ENCODE results near the gene MCU. TPM values are rescaled to one million over a fixed set of nuclear protein-coding genes. Genes with fewer than 3 reads are reported as not detected.

The MCU gene
- polyA plus RNA-seq, 1 donor (not counting 4 experiments of a cell fraction or from before 2014, with no cell fraction given), result 103 TPM

DNA sequence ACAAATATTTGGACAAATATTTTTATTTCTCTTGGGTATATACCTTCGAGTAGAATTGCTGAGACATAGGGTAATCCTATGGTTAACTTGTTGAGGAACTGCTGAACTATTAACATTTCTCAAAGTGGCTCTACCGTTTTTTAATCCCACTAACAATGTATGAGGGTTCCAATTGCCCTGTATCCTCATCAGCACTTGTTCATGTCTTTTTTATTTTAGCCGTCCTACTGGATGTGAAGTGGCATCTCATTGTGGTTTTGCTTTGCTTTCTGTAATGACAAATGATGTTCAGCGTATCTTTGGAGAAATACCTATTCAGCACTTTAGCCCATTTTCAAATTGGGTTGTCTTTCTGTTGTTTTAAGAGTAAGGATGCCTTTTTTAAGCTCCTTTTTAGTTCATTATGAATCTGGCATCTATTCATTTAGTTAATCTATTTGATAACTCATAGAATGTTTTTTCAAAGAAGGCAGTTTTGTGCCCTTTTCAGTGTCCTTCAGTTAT lies 40.0 kb downstream of the MCU start:
- no peak overlapping the region for H3K4me2 ChIP-seq (ENCODE audit: control insufficient read depth, extremely low read depth, insufficient read depth, low read depth, low read length)
- no peak overlapping the region for H3K9ac ChIP-seq (ENCODE audit: control insufficient read depth, extremely low read depth, insufficient read depth, low read length)

DNA sequence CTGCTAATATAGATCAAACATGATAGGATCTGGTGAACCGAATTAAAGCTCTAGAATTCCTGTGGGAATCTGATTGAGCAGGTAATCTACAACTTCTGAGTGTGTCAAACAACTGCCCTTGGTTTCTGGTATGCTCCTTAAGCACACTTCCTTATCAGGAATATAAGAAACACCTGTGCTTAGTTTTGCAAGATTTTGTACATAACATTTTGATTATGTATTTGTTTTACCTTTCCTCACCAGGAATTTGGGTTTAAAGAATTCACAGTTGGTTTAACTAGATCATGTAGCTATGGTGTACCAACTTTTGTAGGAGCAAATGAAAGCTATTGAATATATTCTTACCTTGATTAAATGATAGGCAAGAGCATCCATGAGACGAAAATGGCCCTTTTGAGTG lies 40.6 kb downstream of the MCU start:
- DNase-seq (ENCODE audit: low read depth, low spot score) (no peak), FAIRE-seq (no peak)
- dilution Hi-C loops (cut with MboI; ENCODE audit: extremely low pct_ligation_motif_present, low sequenced_read_pairs), result no loop called here
- Histone ChIP-seq H3K9me1 (ENCODE audit: control insufficient read depth, extremely low read depth, insufficient read depth, low read length) (no peaks in the 10 kb centered on the region), H3K79me2 (ENCODE audit: control insufficient read depth, insufficient read depth, low read length) (peaks cover 73% of the 10 kb centered on the region), H3K4me1 (ENCODE audit: control insufficient read depth, extremely low read depth, insufficient read depth, low read length) (no peaks in the 10 kb centered on the region), H3K36me3 (ENCODE audit: control insufficient read depth in 2 of 2, extremely low read depth in 1 of 2, insufficient read depth in 2 of 2, low read length in 2 of 2) (no peaks in the 10 kb centered on the region), H3K27ac (ENCODE audit: control insufficient read depth, insufficient read depth, low read length) (no peak overlapping the region), H3K9me3 (ENCODE audit: control insufficient read depth, low read depth, low read length) (no peaks in the 10 kb centered on the region), H3K4me3 (ENCODE audit: control insufficient read depth in 2 of 3, extremely low read depth in 1 of 3, insufficient read depth in 2 of 3, low read depth in 1 of 3, low read length in 3 of 3) (no peak overlapping the region), H3K27me3 (ENCODE audit: control insufficient read depth, extremely low read depth, insufficient read depth, low read length) (no peaks in the 10 kb centered on the region), H4K20me1 (ENCODE audit: control insufficient read depth, extremely low read depth, insufficient read depth, low read length) (peaks cover 2% of the 10 kb centered on the region), H3K9ac (ENCODE audit: control insufficient read depth, extremely low read depth, insufficient read depth, low read length) (no peak overlapping the region), H3K4me2 (ENCODE audit: control insufficient read depth, extremely low read depth, insufficient read depth, low read depth, low read length) (no peak overlapping the region), H2AFZ (ENCODE audit: control insufficient read depth, low read length) (no peak overlapping the region)
- TF ChIP-seq, protein P1, sequence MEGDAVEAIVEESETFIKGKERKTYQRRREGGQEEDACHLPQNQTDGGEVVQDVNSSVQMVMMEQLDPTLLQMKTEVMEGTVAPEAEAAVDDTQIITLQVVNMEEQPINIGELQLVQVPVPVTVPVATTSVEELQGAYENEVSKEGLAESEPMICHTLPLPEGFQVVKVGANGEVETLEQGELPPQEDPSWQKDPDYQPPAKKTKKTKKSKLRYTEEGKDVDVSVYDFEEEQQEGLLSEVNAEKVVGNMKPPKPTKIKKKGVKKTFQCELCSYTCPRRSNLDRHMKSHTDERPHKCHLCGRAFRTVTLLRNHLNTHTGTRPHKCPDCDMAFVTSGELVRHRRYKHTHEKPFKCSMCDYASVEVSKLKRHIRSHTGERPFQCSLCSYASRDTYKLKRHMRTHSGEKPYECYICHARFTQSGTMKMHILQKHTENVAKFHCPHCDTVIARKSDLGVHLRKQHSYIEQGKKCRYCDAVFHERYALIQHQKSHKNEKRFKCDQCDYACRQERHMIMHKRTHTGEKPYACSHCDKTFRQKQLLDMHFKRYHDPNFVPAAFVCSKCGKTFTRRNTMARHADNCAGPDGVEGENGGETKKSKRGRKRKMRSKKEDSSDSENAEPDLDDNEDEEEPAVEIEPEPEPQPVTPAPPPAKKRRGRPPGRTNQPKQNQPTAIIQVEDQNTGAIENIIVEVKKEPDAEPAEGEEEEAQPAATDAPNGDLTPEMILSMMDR (optimal IDR thresholded peaks at IDR 0.05 in 1 of 3, IDR thresholded peaks at IDR 0.05 in 1 of 3, conservative IDR thresholded peaks at IDR 0.05 in 1 of 3; ENCODE audit: extremely low read depth in 1 of 3, insufficient read depth in 2 of 3, low read length in 3 of 3), result no peak

More for the DNA sequence above, 40.0 kb downstream of the MCU start:
- Histone ChIP-seq H3K4me1 (ENCODE audit: control insufficient read depth, extremely low read depth, insufficient read depth, low read length) (no peaks in the 10 kb centered on the region), H3K79me2 (ENCODE audit: control insufficient read depth, insufficient read depth, low read length) (peaks cover 73% of the 10 kb centered on the region), H3K27me3 (ENCODE audit: control insufficient read depth, extremely low read depth, insufficient read depth, low read length) (no peaks in the 10 kb centered on the region), H3K36me3 (ENCODE audit: control insufficient read depth in 2 of 2, extremely low read depth in 1 of 2, insufficient read depth in 2 of 2, low read length in 2 of 2) (no peaks in the 10 kb centered on the region), H3K9me1 (ENCODE audit: control insufficient read depth, extremely low read depth, insufficient read depth, low read length) (no peaks in the 10 kb centered on the region), H3K4me3 (ENCODE audit: control insufficient read depth in 2 of 3, extremely low read depth in 1 of 3, insufficient read depth in 2 of 3, low read depth in 1 of 3, low read length in 3 of 3) (no peak overlapping the region), H4K20me1 (ENCODE audit: control insufficient read depth, extremely low read depth, insufficient read depth, low read length) (peaks cover 2% of the 10 kb centered on the region), H2AFZ (ENCODE audit: control insufficient read depth, low read length) (no peak overlapping the region), H3K27ac (ENCODE audit: control insufficient read depth, insufficient read depth, low read length) (no peak overlapping the region), H3K9me3 (ENCODE audit: control insufficient read depth, low read depth, low read length) (no peaks in the 10 kb centered on the region)
- TF ChIP-seq, protein P1 (optimal IDR thresholded peaks at IDR 0.05 in 1 of 3, IDR thresholded peaks at IDR 0.05 in 1 of 3, conservative IDR thresholded peaks at IDR 0.05 in 1 of 3; ENCODE audit: extremely low read depth in 1 of 3, insufficient read depth in 2 of 3, low read length in 3 of 3), result no peak
- TF ChIP-seq EZH2 (IDR thresholded peaks at IDR 0.05; ENCODE audit: low read length), result no peak
- no peak for FAIRE-seq
- DNase-seq (ENCODE audit: low read depth, low spot score), result no peak
- dilution Hi-C loops (cut with MboI; ENCODE audit: extremely low pct_ligation_motif_present, low sequenced_read_pairs), result no loop called here

All from keratinocyte (primary cell).